GM12873 (cell line): ENCODE results near the gene CHAC1.
A peak's percentile ranks its signal among the peaks of the same experiment; 100 is the strongest.

Experiments
- CTCF ChIP-seq: IDR thresholded peaks from 2 replicates; pipeline ENCODE4 v1.5.1; 2012; ENCODE audit warnings: low read depth, mild to moderate bottlenecking, moderate library complexity, low read length, control low read depth; ENCODE audit not compliant: insufficient read depth; ENCODE audit errors: missing control alignments

Gene CHAC1

GRCh38 chr15:40952901-40953712, at the start of gene CHAC1:
Gene CHAC1 (plus strand): TSS chr15:40953471. CDS start chr15:40953584, 113 bp downstream.
- peak; percentile 11 for TF ChIP-seq CTCF

- no peak for TF ChIP-seq CTCF
Observed at GRCh38 chr15:40904552-40905201, 48.6 kb upstream of the CHAC1 start.

GRCh38 chr15:40906091-40906990, 46.9 kb upstream of the CHAC1 start:
- TF ChIP-seq CTCF: peak; percentile 88

GRCh38 chr15:40906991-40907802, 46.1 kb upstream of the CHAC1 start:
- no peak for TF ChIP-seq CTCF

GRCh38 chr15:40908095-40908494, 45.2 kb upstream of the CHAC1 start:
- no peak for TF ChIP-seq CTCF

- no peak for TF ChIP-seq CTCF
Observed at GRCh38 chr15:40909662-40910630, 43.3 kb upstream of the CHAC1 start.
